Camera-type eye (tissue), 1 donor: ENCODE results near the gene SERPINB11. TPM values are rescaled to one million over a fixed set of nuclear protein-coding genes. Genes with fewer than 3 reads are reported as not detected.

Source experiments
- total RNA-seq: library from RNA; depleted of rRNA; stranded (reverse); fragments of >200 nt; gene quantifications from one replicate; pipeline ENCODE4 v1.2.3, GENCODE V29; 2014

Gene SERPINB11
- total RNA-seq: 0.93 TPM

GRCh38 chr18:63702660-63703059, at the start of gene SERPINB11:
TSS of gene SERPINB11 (plus strand) at chr18:63702960. CDS start at chr18:63710194, 7,234 bp downstream.

DNA sequence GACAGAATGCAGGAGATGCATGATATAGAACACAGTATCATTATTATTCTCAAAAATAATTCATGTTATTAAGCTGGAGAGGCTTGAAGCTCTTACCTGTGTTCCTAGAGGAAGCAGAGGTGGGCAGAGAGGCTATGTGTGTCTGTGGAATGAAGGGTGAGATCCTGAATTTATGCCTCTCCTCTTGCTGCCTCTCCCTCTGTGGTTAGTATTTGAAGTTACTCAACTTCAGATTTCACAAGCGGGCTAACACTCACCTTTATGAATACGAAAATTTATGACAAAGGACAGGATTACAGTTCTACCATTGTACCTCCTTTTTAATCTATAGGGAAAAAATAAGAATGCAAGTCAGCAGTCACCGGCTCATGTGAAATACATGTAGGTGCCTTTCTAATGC, 41.0 kb upstream of the SERPINB11 start, which contains the start of gene SERPINB3:
SERPINB3 (minus strand) TSS at position 144 of the 400 bp plus-strand sequence. CDS start 677 bp downstream, outside the sequence.

Other genes starting within 250 kb of the SERPINB11 start
- gene SERPINB5, start 226.0 kb upstream of the SERPINB11 start, total RNA-seq: 6.3 TPM
- not detected for gene SERPINB12, start 160.6 kb upstream of the SERPINB11 start, total RNA-seq
- gene SERPINB13, start 115.6 kb upstream of the SERPINB11 start, total RNA-seq: 0.33 TPM
- not detected for gene SERPINB4, start 58.7 kb upstream of the SERPINB11 start, total RNA-seq
- not detected for gene SERPINB3, start 41.1 kb upstream of the SERPINB11 start, total RNA-seq
- gene SERPINB7, start 72.5 kb downstream of the SERPINB11 start, total RNA-seq: not detected
- gene SERPINB2, start 184.7 kb downstream of the SERPINB11 start, total RNA-seq: 2.0 TPM
- 1.3 TPM for gene SERPINB10, start 205.0 kb downstream of the SERPINB11 start, total RNA-seq
- 2.8 TPM for gene HMSD, start 246.3 kb downstream of the SERPINB11 start, total RNA-seq